AG10803 (cell line): ENCODE results near the gene TEX35.
A peak's percentile ranks its signal among the peaks of the same experiment; 100 is the strongest.

Source experiments
- DNase-seq: peaks from one replicate; pipeline ENCODE4 v3.0.0; 2010; ENCODE audit warnings: low read depth
- H3K4me3 ChIP-seq: 2 replicates; pipeline ENCODE4 v1.5.1; 2011; ENCODE audit warnings: mild to moderate bottlenecking, low read length, control low read depth
- TF ChIP-seq, protein P1 (sequence below): conservative IDR thresholded peaks from 2 replicates; pipeline ENCODE4 v1.5.1; 2011; ENCODE audit warnings: mild to moderate bottlenecking, low read length, control low read depth, inconsistent platforms

TEX35 gene

DNA sequence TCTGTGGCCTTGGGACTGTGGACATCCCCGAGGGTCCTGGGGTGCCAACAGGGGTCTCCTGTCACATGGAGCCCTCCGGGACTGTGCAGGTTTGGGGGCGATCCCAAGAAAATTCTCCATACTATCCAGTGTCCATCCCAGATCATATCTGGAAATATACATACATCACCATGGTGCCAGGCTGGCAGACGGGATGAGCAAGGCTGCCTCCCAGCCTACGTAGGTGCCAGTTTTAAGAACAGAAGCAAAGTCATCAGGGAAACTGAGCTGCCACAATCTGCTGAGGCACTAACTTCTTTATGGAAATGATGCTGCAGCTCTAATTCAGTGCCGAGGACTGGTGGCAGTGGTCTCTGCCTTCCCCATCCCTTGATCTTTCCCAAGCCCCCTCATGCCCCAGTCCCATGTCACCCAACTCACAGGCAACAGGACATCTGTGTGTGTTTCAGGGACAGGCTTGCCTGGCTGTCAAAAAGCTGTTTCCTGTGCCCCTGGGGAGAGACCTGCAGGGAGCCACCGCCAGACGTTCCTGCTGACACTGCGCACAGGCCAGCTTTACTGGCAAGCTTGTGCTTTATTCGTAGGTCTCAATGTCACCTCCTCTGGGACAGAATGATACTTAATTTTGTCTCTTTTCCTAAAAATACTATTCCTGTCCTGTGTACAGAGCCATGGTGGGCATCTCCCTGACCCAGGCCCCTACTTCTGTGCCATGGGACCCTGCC is 15.5 kb downstream of the TEX35 start:
- no peak overlapping the region for H3K4me3 ChIP-seq
- DNase-seq: no peak
- TF ChIP-seq, protein P1, sequence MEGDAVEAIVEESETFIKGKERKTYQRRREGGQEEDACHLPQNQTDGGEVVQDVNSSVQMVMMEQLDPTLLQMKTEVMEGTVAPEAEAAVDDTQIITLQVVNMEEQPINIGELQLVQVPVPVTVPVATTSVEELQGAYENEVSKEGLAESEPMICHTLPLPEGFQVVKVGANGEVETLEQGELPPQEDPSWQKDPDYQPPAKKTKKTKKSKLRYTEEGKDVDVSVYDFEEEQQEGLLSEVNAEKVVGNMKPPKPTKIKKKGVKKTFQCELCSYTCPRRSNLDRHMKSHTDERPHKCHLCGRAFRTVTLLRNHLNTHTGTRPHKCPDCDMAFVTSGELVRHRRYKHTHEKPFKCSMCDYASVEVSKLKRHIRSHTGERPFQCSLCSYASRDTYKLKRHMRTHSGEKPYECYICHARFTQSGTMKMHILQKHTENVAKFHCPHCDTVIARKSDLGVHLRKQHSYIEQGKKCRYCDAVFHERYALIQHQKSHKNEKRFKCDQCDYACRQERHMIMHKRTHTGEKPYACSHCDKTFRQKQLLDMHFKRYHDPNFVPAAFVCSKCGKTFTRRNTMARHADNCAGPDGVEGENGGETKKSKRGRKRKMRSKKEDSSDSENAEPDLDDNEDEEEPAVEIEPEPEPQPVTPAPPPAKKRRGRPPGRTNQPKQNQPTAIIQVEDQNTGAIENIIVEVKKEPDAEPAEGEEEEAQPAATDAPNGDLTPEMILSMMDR: no peak

DNA sequence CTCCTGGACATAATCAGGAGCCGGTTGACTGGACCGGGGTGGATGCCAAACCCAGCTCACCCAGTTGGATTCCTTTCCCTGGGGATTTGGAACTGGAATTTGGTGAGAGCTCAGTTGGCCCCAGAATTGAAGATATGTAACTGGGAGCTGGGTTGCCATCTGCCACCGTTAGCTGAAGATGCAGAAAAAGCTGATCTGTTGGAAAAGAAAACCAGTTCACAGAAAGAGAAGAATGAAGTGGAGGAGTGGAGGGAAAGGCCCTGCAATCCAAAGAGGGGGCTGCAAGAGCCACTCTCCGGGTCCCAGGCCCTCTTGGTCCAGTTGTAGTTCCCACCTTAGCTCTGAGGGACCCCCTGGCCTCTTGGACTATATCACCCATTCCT is 16.0 kb downstream of the TEX35 start:
- no peak for DNase-seq
- TF ChIP-seq, protein P1: no peak

DNA sequence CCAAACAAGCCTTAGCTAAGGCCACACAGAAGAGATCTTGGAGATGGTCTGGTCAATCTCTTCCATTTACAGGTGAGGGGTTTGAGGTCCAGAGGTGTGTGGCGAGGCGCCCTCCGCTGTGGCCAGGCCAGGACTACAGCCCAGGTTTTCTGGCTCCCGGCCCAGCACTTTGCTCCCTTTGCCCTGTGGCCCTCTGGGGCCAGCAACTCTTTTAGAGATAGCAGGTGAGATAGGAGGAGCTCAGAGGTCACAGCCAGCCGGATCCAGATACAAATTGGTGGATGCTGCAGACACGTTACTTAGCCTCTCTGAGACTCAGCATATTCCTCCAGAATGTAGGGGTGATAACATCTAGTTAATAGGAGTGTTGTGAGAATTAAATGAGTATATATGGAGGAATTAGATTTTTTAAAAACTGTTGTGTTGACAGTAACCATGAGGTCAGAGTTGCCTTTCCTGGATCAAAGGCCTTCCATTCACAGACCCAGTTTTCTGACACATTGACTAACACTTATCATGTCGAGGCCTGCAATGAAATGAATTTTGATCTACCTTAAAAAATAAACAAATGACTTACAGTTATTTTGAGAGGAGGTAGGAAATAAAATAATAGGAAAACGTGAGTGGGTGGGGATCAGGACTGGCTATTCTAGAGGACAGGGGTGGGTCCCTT is 16.6 kb downstream of the TEX35 start:
- no peak for DNase-seq
- TF ChIP-seq, protein P1: no peak
- no peak overlapping the region for H3K4me3 ChIP-seq

More for the DNA sequence above, 16.0 kb downstream of the TEX35 start:
- H3K4me3 ChIP-seq: no peak overlapping the region

DNA sequence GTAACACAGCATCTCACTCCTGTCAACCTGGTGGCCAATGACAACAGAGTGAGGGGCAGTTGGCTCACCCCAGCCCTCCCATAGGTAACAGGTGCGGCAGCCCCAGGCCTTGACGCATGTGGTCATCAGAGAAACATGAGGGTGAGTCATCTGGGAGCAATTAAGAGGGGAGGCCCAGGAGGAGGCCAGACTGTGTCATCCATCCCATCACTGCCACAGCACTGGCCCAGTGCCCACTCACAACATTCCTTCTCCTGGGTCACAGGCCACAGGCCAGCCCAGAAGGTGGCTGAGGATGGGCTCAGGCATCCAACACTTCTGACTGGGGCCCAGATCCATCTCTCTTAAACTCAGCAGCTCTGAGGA is 17.1 kb downstream of the TEX35 start:
- H3K4me3 ChIP-seq: no peak overlapping the region
- peak; percentile 81 for DNase-seq
- TF ChIP-seq, protein P1: no peak

DNA sequence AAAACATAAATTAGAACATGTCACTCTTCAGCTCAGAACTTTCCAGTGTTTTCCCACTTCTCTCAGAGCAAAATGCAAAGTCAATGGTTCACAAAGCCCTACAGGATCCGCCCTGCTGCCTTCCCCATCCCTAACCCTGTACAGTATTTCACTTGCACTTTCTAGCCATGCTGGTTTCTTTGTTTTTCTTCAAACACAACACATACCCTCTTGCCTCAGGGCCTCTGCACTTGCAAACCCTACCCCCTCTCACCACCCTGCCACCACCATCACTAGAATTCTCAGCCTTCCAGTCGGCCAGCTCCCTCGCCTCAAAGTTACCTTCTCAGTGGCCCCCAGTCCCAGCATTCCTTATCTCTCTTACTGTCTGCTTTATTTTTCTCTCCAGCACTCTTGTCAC is 17.6 kb downstream of the TEX35 start:
- no peak overlapping the region for H3K4me3 ChIP-seq
- DNase-seq: no peak
- TF ChIP-seq, protein P1: no peak

DNA sequence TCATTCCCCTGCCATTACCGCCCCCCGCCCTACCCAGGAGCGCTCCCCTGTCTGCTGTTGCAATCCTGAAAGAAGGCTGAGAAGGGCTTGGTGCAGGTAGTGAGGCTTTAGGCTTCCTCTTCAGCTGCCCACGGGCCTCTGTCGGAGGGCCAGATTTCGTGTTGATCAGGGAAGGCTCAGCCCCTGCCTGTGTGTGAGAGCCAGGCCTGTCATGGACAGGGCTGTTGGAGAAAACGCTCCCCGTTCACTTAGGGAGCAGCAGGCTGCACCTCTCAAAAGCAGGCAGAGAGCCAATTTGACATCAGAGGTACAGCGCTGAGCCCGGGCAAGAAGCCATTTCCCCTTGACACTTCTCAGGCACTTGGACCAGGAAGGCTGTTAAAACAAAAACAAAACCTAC is 19.0 kb downstream of the TEX35 start:
- DNase-seq: no peak
- H3K4me3 ChIP-seq: no peak overlapping the region
- TF ChIP-seq, protein P1: no peak

DNA sequence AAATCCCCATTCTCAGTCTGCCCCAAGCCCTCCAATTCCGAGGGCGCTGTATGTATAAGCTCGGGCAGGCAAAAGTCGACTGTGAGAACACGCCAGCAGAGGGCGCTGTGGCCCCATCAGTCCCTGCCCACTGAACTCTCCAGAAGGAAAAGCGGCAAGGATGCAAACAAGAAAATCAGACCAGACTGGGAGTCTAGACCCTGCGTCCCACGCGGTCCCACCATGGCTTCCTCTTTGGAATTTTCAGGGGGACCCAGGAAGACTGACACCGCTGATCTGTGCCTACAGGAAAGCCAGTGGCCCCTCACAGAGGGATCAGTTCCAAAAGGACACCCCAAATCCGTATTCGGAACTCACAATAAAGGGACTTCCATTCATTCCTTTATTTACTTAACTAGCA is 19.5 kb downstream of the TEX35 start:
- H3K4me3 ChIP-seq: no peak overlapping the region; the same call in 1 of the 2 replicates
- peak; percentile 74 for DNase-seq

More for the DNA sequence above, 19.5 kb downstream of the TEX35 start:
- TF ChIP-seq, protein P1: peak; percentile 88
